DOHH2 (cell line): Measurements from ENCODE around the gene DMRT1.

Source experiments
- H3F3A ChIP-seq: fragments of 200-600 bp; sonication (generic), shearing (Covaris generic); 2 replicates; pipeline ENCODE4 v1.6.0; 2016; ENCODE audit warnings: antibody characterized with exemption, mild to moderate bottlenecking; ENCODE audit not compliant: control insufficient read depth, insufficient read depth
- H3K27ac ChIP-seq: fragments of 200-600 bp; sonication (generic); 2 replicates; pipeline ENCODE4 v1.5.1; 2014; ENCODE audit warnings: low read depth, mild to moderate bottlenecking, low read length, moderate library complexity
- H3K27me3 ChIP-seq: fragments of 200-600 bp; sonication (generic); 2 replicates; pipeline ENCODE4 v1.6.1; 2014; ENCODE audit warnings: mild to moderate bottlenecking, low read length, mixed read lengths; ENCODE audit not compliant: control insufficient read depth
- H3K36me3 ChIP-seq: fragments of 200-600 bp; sonication (generic); 2 replicates; pipeline ENCODE4 v1.6.1; 2014; ENCODE audit warnings: mild to moderate bottlenecking, low read length, moderate library complexity, mixed read lengths; ENCODE audit not compliant: control insufficient read depth
- H3K4me1 ChIP-seq: fragments of 200-600 bp; sonication (generic); 2 replicates; pipeline ENCODE4 v1.6.1; 2014; ENCODE audit warnings: mild to moderate bottlenecking, low read length, mixed read lengths; ENCODE audit not compliant: control insufficient read depth
- H3K4me2 ChIP-seq: fragments of 200-600 bp; sonication (generic); 2 replicates; pipeline ENCODE4 v1.6.0; 2014; ENCODE audit warnings: mild to moderate bottlenecking, low read length, moderate library complexity
- H3K4me3 ChIP-seq: fragments of 200-600 bp; sonication (generic); 2 replicates; pipeline ENCODE4 v1.5.1; 2014; ENCODE audit warnings: mild to moderate bottlenecking, low read length, mixed read lengths
- H3K79me2 ChIP-seq: fragments of 200-600 bp; sonication (generic); 2 replicates; pipeline ENCODE4 v1.6.1; 2014; ENCODE audit warnings: mild to moderate bottlenecking, low read length, mixed read lengths; ENCODE audit not compliant: control insufficient read depth
- H3K9me2 ChIP-seq: fragments of 200-600 bp; sonication (generic); replicated peaks from 2 replicates; pipeline ENCODE4 v1.6.1; 2014; ENCODE audit warnings: mild to moderate bottlenecking, low read length, mixed read lengths; ENCODE audit not compliant: control insufficient read depth
- H3K9me3 ChIP-seq: fragments of 200-600 bp; sonication (generic); 2 replicates; pipeline ENCODE4 v1.6.1; 2014; ENCODE audit warnings: antibody characterized with exemption, low read length, mixed read lengths; ENCODE audit not compliant: control insufficient read depth, insufficient read depth
- H4K20me1 ChIP-seq: fragments of 200-600 bp; sonication (generic); 2 replicates; pipeline ENCODE4 v1.6.0; 2014; ENCODE audit warnings: low read depth, mild to moderate bottlenecking, antibody characterized with exemption, low read length, moderate library complexity; ENCODE audit not compliant: control insufficient read depth, insufficient read depth
- CTCF ChIP-seq: fragments of 200-600 bp; sonication (generic); IDR thresholded peaks from one replicate; pipeline ENCODE4 v1.5.1; 2014; ENCODE audit warnings: antibody characterized with exemption, mild to moderate bottlenecking, low read depth, low read length; ENCODE audit not compliant: poor library complexity, severe bottlenecking
- EZH2phosphoT487 ChIP-seq: fragments of 200-600 bp; sonication (generic); IDR thresholded peaks from 2 replicates; pipeline ENCODE4 v1.6.1; 2017; ENCODE audit warnings: borderline replicate concordance, mild to moderate bottlenecking, antibody characterized with exemption, low read length, moderate library complexity, mixed read lengths

The DMRT1 gene

GRCh38 chr9:920927-921326 lies 79.4 kb downstream of the DMRT1 start:
- Histone ChIP-seq H3F3A (no peaks in the 10 kb centered on the region), H3K9me3 (no peaks in the 10 kb centered on the region), H3K4me1 (no peaks in the 10 kb centered on the region), H3K27me3 (peaks cover 8% of the 10 kb centered on the region), H3K27ac (no peak overlapping the region), H4K20me1 (no peaks in the 10 kb centered on the region), H3K4me2 (no peak overlapping the region), H3K4me3 (no peak overlapping the region), H3K9me2 (no peaks in the 10 kb centered on the region), H3K36me3 (no peaks in the 10 kb centered on the region), H3K79me2 (no peaks in the 10 kb centered on the region)
- TF ChIP-seq CTCF (no peak), EZH2phosphoT487 (no peak)

GRCh38 chr9:922171-922570 lies 80.7 kb downstream of the DMRT1 start:
- Histone ChIP-seq H3K9me3 (no peaks in the 10 kb centered on the region), H3K27me3 (peaks cover 8% of the 10 kb centered on the region), H3K4me3 (no peak overlapping the region), H3F3A (no peaks in the 10 kb centered on the region), H3K9me2 (no peaks in the 10 kb centered on the region), H3K79me2 (no peaks in the 10 kb centered on the region), H3K4me2 (no peak overlapping the region), H3K36me3 (no peaks in the 10 kb centered on the region), H3K27ac (no peak overlapping the region), H3K4me1 (no peaks in the 10 kb centered on the region), H4K20me1 (no peaks in the 10 kb centered on the region)
- TF ChIP-seq EZH2phosphoT487 (no peak), CTCF (no peak)

GRCh38 chr9:922731-923130 lies 81.2 kb downstream of the DMRT1 start:
- Histone ChIP-seq H3K36me3 (no peaks in the 10 kb centered on the region), H3K4me1 (no peaks in the 10 kb centered on the region), H3F3A (no peaks in the 10 kb centered on the region), H3K4me3 (no peak overlapping the region), H3K27ac (no peak overlapping the region), H3K4me2 (no peak overlapping the region), H3K79me2 (no peaks in the 10 kb centered on the region), H3K9me2 (no peaks in the 10 kb centered on the region), H3K27me3 (peaks cover 8% of the 10 kb centered on the region), H3K9me3 (no peaks in the 10 kb centered on the region), H4K20me1 (no peaks in the 10 kb centered on the region)
- TF ChIP-seq EZH2phosphoT487 (no peak), CTCF (no peak)

- no peaks in the 10 kb centered on the region for H3K4me1 ChIP-seq
- H3K36me3 ChIP-seq: no peaks in the 10 kb centered on the region
- no peaks in the 10 kb centered on the region for H4K20me1 ChIP-seq
- no peaks in the 10 kb centered on the region for H3K79me2 ChIP-seq
- H3K9me3 ChIP-seq: no peaks in the 10 kb centered on the region
- H3K9me2 ChIP-seq: no peaks in the 10 kb centered on the region
- no peak overlapping the region for H3K27ac ChIP-seq
- H3K4me2 ChIP-seq: no peak overlapping the region
- TF ChIP-seq EZH2phosphoT487: no peak
- no peak for TF ChIP-seq CTCF
- no peaks in the 10 kb centered on the region for H3K27me3 ChIP-seq
- H3F3A ChIP-seq: no peaks in the 10 kb centered on the region
- no peak overlapping the region for H3K4me3 ChIP-seq
Measured at GRCh38 chr9:926976-927375, 85.5 kb downstream of the DMRT1 start.
